ENCODE measurements around the gene CLEC4E.
"Not testable (repeated sequence)": the region's sequence is repeated elsewhere in the genome, so short reads cannot be mapped to it uniquely, and the experiment has no call there.

CLEC4E gene

DNA sequence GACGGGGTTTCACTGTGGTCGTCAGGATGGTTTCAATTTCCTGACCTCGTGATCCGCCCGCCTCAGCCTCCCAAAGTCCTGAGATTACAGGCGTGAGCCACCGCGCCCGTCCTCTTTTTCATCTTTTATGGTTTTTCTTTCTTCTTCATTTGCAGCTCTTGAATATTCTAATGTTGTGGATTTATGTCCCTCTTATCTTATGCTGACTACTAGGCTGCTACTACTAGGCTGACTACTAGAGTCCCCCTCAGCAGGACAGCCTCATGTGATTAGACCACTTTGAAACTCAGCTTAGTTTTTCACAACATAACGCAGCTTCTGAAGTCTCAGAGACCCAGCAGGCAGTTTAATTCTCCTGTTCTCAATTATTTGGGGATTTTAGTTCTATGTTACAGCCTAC lies 857 bp upstream of the CLEC4E start:
- H3K4me3 ChIP-seq (ENCODE audit: low read depth, low read length) = no peak overlapping the region

DNA sequence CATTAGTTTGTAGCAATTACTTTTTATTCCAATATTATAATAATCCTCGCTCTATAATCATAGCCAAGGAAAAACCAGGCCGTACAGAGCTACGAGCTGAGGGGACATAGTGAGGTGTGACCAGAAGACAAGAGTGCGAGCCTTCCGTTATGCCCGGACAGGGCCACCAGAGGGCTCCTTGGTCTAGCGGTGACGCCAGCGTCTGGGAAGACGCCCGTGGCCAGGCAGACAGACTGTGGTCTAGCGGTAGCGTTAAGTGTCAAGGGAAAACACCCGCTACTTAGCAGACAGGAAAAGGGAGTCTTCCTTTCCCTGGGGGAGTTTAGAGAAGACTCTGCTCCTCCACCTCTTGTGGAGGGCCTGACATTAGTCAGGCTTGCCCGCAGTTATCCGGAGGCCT lies 2.9 kb downstream of the CLEC4E start:
- not testable (repeated sequence) for H3K4me3 ChIP-seq (ENCODE audit: low read depth, low read length)

GRCh38 chr12:8532045-8532444 lies 8.7 kb downstream of the CLEC4E start:
- H3K4me3 ChIP-seq (ENCODE audit: low read depth, low read length) = no peak overlapping the region

- H3K4me3 ChIP-seq (ENCODE audit: low read depth, low read length) = no peak overlapping the region
These were observed 13.2 kb downstream of the CLEC4E start for GRCh38 chr12:8527250-8528130.

- no peak overlapping the region for H3K4me3 ChIP-seq (ENCODE audit: low read depth, low read length)
These were observed 21.5 kb downstream of the CLEC4E start for GRCh38 chr12:8519171-8519570.

- no peak overlapping the region for H3K4me3 ChIP-seq (ENCODE audit: low read depth, low read length)
These were observed 22.7 kb downstream of the CLEC4E start for GRCh38 chr12:8517971-8518370.

DNA sequence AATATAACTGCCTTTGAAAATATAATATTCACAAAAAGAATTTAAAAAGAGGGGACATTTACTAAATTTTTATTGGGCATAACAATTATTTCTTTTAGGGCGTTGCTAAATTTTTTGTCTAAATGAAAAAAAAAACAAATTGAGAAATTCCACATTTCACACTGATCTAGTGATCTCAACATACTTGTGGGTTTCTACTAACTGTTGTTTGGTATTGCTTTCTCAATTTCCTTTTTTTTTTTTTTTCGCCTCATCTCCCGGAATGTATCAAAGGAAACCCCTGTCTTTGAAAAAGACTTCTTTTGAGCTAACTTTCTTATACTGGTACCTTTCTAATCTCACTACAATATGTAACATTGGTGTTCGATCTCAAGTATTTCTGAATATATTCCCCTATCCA lies 27.4 kb downstream of the CLEC4E start, which contains the start of gene CLEC4D:
CLEC4D (plus strand) TSS at position 248 of the 400 bp plus-strand sequence. CDS start 230 bp downstream, outside the sequence.
- no peak within 1 kb of the TSS for H3K4me3 ChIP-seq (ENCODE audit: low read depth, low read length)

DNA sequence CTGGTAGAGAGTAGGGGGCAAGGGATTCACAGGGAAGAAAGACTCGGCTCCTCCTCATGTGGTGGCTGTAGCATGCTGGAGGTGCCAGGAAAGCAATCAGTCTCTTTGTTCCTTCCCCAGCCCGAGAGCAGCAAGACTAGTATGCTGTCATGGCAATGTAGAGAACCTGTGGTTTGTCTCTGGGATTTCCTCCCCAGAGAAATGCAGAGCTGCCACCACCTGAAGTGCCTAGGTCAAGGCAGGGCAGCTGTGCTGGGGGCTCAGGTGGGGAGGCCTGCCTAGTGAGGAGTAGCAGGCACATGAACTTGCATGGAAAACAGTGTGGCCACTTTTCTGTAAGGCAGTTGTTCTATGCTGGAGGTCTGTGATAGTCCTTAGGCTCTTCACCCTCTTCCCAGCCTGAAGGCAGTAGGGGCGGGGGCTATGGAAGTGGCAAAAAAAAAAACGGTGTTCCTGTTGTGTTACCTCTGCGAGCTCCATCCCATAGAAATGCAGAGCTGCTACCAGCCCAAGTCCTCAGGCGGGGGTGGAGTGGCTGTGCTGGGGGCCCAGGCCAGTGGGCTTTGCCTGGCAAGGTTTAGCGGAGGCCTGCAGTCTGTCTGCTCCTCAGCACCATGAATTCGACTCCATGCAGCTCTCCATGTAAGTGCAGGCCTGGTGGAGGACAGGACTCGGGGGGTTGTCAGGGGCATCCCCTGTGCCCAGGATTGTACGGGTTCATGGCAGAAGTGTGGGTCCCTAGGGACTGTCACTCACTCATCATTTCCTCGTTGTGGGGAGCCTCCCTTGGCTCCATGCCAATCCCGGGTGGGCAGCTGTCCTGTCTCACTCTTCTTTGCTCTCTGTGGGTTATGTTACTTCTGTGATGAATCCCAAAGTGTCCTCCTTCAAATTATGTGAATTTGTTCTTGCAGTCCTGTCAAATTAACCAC lies 31.5 kb downstream of the CLEC4E start:
- H3K4me3 ChIP-seq (ENCODE audit: low read depth, low read length) = no peak overlapping the region

GRCh38 chr12:8508223-8508622 lies 32.5 kb downstream of the CLEC4E start:
- H3K4me3 ChIP-seq (ENCODE audit: low read depth, low read length) = no peak overlapping the region

DNA sequence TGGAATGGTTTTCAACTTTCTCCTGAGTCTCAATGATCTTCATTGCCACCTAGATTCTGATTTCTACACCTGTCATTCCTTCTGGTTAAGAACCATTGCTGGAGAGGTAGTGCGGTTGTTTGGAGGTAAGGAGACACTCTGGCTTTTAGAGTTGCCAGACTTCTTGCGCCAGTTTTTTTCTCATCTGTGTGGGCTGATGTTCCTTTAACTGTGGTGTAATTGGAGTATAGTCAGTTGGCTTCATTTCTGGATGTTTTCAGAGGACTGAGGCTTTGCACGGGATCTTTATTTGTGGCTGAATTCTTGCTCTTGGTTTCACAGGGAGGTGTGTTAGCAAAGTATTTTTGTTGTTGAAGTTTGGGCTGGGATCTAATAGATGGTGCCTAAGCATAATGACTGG lies 33.1 kb downstream of the CLEC4E start:
- H3K4me3 ChIP-seq (ENCODE audit: low read depth, low read length) = no peak overlapping the region

GRCh38 chr12:8504351-8504750 lies 36.4 kb downstream of the CLEC4E start:
- no peak overlapping the region for H3K4me3 ChIP-seq (ENCODE audit: low read depth, low read length)

DNA sequence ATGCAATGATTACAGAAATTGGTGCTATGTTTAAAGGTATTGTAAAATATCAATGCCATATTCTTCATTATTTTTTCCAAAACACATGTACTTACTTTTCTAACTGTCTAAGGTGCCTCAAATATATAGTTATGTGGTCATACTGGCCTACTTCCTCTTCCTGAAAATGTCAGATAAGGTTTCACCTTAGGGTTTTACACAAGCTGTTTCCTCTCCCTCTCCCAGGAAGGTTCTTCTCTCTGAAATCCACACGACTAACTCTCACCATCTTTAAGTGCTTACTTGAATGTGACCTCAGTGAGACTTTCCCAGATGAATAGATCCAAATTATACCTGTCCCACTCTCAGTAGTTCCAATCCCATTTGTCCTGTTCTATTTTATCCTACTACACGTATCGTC lies 39.0 kb downstream of the CLEC4E start:
- H3K4me3 ChIP-seq (ENCODE audit: low read depth, low read length) = no peak overlapping the region

DNA sequence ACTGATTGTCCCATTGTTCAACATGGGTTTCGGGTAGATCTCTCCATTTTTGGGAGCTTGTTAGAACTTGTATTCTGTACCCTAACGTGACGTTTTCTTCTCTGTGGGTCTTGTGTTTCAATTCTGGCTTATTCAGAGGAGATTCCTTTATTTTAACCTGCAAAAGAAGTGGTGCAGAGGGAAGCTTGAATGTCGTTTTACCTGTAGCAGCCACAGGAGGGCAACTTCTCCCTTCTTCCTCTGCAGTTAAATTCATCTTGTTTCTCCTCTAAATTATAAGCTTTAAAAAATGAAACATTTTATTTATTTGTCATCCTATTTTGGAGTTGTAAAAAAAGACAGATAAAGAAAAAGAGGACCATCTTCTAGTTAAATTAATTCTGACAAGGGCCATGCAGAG lies 41.1 kb downstream of the CLEC4E start:
- H3K4me3 ChIP-seq (ENCODE audit: low read depth, low read length) = no peak overlapping the region

DNA sequence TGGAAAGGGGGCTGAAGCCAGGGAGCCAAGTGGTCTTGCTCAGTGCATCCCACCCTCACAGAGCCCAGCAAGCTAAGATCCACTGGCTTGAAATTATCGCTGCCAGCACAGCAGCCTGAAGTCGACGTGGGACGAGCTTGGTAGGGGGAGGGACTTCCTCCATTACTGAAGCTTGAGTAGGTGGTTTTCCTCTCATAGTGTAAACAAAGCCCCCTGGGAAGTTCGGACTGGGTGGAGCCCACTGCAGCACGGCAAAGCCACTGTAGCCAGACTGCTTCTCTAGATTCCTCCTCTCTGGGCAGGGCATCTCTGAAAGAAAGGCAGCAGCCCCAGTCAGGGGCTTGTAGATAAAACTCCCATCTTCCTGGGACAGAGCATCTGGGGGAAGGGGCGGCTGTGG lies 44.6 kb downstream of the CLEC4E start:
- H3K4me3 ChIP-seq (ENCODE audit: low read depth, low read length) = not testable (repeated sequence)

- not testable (repeated sequence) for H3K4me3 ChIP-seq (ENCODE audit: low read depth, low read length)
These were observed 45.0 kb downstream of the CLEC4E start for GRCh38 chr12:8495671-8496070.

DNA sequence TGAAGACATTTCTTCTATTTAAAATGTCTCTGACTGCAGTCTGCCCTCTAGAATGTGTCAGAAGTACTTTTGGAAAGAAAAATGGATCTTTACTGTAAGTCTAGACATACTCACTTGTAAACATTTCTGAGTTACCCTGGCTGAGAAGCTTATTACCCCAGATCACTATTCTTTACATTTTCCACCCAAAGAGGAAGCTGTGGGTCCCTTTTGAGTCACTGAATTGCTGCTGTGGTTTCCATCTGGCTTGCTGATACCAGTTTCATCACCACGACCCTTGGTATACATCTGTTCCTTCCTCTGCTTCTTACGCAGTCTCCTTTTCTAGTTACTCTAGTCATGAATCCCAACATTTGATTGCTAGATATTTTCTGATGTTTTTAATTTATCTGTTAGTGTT lies 47.6 kb downstream of the CLEC4E start:
- no peak overlapping the region for H3K4me3 ChIP-seq (ENCODE audit: low read depth, low read length)

- no peak overlapping the region for H3K4me3 ChIP-seq (ENCODE audit: low read depth, low read length)
These were observed 48.8 kb downstream of the CLEC4E start for GRCh38 chr12:8491646-8492530.

All from iPS-11a (cell line).